HCEC 1CT (cell line): ENCODE results near the gene IL10.
A peak's percentile ranks its signal among the peaks of the same experiment; 100 is the strongest.
"Not testable (repeated sequence)": the region's sequence is repeated elsewhere in the genome, so short reads cannot be mapped to it uniquely, and the experiment has no call there.

ENCODE experiments used
- DNase-seq: peaks from one replicate; pipeline ENCODE4 v3.0.0-alpha.2; 2017

Gene IL10

DNA sequence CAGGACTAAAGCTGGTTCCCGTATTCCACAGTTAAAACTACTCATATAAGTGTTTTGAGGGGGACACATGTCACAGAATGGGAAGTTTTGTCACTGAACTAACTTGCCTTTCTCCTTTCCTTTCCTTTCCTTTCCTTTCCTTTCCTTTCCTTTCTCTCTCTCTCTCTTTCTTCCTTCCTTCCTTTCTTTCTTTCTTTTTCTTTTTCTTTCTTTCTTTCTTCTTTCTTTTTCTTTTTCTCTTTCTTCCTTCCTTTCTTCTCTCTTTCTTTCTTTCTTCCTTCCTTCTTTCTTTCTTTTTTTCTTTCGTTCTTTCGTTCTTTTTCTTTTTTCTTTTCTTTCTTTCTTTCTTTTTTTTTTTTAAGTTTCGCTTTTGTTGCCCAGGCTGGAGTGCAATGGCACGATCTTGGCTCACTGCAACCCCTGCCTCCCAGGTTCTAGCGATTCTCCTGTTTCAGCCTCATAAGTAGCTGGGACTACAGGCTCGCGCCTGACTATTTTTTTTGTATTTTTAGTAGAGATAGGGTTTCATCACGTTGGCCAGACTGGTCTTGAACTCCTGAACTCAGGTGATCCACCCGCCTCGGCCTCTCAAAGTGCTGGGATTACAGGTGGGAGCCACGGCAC, 9.4 kb downstream of the IL10 start:
- not testable (repeated sequence) for DNase-seq

DNA sequence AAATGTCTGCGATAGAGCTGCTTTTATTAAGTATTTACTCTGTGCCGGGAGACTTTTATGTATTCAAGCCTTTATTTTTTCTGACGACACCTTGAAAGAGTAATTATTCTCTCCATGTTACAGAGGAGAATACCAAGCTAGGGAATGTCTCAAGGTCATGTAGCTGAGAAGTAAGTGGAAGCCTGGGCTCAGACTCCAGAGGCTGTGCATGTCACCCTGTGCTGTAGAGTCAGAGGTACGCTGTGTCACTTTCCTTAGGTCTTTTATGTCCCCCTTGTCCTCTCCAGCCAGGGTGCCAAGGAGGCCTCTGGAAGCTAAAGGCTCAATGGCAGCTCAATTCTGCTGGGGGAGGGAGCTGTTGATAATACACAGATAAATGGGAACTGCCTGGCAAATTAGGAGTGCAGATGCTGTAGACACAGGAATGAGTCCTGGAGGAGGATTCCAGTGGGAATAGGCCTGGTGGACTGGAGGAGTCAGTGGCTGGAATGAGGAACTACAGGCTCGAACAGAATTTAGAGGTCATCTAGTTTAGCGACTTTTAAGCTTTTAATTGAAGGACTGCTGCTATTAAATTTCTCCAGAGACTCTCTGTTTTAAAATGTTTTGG, 11.0 kb downstream of the IL10 start:
- no peak for DNase-seq

DNA sequence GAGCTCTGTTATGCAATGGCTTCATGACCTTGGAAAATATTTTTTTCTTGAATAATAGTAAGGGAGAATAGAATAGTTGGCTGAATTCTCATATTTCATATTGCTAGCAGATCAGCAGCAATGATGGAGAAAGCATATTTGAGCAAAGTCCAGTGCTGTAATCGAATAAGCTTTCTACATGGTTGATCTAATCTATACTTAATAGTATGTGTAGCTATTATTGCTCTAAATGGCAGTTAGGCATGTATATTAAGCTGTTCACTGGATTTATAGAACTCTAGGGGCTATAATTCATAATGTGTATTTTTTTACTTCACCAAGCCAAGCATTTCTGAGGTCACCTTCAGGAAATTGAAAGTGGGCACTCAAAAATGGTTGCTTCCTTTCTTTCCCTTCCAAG, 11.7 kb downstream of the IL10 start:
- DNase-seq, result no peak

DNA sequence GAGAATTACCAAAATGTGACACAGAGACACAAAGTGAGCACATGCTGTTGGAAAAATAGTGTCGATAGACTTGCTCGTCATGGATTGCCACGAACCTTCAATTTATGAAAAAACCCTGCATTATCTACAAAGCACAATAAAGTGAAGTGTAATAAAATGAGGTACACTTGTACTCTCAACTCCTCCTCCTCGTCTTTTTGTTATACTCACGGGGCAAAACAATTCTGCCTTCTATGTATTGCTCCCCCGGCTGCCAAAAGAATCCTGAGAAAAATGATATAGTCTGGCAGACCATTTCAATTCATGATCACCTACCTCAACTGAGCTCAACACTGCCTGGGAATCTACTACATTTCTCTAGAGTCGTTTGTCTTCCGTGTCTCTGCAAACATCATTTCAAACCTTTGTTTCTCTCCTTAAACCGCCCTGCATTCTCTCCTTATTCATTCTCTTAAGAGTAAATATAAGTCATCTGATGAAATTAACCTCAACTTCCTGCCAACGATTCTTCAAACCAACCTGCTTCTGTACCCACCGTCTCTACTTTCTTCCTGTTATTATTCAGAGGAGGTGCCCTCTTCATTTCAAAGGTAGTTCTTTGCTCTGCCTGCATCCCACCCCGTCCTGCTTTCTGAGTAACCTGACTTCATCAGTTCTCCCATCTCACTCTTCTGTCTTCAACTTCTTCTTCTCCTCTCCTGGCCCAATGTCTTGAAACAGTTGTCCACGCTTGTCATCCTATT, 14.6 kb downstream of the IL10 start:
- no peak for DNase-seq

DNA sequence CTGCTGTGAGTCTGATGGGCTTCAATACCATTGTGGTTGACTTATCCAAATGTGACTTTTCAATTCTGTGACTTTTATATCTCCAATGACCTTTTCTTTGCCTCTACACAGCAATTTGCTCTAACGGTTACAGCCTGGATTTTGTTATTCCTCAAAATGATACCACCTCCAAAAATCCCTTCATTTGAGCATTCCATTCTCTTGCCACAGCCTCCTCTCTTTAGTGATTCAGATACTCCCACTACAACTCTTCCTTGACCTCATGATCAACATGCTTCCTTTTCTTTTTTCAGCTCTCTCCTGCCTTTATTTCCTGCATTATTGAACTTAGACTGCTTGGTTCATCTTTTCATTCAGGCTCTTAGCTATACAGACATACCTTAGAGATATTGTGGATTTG, 18.3 kb downstream of the IL10 start:
- DNase-seq, result peak; percentile 38

DNA sequence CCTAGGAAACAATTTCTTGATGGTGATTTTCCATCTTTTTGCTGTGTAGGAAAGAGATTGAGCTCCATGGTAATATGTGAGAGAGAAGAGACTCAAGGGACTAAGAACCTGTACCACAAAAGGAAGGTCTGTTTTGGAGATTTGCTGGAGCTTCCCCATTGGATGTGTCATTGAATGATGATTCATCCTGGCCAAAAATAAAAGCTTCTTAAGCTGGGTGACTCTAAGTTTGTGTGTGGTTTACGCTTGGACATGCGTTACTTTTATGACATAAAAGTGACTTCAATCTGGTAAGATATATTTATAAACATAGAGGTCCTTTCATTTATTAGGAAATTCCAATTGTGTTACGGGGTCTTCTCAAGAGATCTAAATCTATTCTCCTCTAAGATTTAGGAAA, 19.2 kb downstream of the IL10 start:
- DNase-seq, result peak; percentile 57

DNA sequence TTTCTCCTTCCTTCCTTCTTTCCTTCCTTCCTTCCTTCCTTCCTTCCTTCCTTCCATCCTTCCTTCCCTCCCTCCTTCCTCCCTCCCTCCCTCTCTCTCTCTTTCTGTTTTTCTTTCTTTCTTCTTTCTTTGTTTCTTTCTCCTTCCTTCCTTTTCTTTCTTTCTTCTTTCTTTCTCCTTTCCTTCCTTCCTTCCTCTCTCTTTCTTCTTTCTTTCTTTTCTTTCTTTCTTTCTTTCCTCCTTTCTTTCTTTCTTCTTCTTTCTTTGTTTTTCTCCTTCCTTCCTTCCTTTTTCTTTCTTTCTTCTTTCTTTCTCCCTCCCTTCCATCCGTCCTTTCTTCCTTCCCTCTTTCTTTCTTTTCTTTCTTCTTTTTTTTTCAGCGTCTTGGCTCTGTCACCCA, 19.8 kb downstream of the IL10 start:
- DNase-seq, result no peak

DNA sequence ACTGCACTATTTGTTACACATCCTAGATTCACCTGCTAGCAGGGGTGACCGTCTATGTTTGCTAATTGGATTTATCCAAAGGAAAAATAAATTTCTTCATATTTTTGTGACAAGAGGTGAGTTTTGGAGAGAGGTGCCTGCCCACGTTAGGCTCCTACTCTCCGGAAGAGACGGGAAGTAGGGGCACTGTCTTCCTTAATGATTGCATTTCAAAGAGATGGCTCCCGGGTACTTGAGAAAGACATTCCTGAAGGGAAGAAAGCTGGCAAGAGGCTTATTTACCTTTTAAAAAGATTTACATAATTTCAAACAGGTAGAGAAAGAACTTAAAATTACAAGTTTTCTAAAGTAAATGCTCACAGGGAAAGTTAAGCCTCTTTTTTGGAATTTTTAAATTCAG, 20.4 kb downstream of the IL10 start:
- DNase-seq, result no peak

DNA sequence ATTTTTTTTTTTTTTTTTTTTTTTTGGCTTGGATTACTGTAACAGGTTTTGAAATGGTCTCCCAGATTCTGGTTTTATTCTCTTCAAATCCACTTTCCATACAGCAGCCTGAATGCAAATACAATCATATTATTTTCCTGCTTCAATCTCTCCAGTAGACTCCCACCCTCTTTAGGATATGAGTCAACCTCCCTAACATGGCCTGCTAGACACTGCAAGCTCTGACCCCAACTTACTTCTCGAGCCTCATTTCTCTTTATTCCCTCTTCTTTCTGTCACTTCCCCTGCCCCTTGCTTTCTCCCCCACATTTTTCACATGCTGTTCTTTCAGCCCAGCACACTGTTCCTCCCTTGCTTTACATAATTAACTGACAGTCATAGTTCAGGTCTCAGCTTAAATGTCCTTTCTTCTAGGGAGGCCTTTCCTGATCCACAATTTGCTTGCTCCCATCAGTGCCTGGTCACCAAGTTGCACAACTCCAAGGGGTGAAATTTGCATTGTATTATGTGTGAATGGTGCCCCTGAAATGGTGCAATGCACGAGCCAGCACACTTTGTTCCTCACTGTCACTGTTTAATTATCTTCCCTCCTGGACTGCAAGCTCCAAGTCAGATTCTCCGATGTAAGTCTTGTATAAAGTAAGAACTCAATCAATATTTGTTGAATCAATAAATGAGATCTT, 23.8 kb downstream of the IL10 start:
- DNase-seq, result no peak

DNA sequence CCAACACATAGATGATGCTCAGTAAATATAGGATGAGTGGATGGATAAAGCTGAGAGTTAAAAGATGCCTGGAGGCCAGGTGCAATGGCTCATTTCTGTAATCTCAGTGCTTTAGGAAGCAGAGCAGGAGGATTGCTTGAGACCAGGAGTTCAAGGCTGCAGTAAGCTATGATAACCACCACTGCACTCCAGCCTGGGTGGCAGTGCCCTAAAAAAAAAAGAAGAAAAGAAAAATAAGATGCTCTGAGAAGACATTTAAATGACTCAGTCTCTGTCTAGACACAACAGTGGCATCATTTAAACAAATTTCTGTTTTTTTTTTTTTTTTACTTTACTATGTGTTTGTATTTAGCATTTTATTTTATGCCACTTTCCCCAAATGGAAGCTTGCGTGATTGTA, 27.0 kb downstream of the IL10 start:
- no peak for DNase-seq

DNA sequence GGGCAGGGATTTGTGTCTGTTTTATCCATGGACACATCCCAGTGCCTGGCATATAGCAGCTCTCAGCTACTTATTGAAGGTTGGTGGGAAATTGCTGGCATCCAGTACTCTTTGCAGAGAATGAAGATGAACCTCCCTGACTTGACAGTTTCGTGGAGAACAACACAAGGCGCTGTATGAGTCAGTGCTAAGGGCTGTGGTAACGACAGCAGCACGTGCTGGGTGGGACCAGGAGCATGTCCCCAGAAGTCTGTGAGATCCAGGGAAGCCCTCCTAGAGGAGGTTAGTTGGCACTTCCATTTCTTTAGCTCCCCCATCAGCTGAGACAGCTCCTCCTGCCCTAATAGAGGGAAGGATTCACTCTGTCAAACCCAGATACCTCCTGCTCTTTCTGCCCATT, 27.6 kb downstream of the IL10 start:
- DNase-seq, result no peak

DNA sequence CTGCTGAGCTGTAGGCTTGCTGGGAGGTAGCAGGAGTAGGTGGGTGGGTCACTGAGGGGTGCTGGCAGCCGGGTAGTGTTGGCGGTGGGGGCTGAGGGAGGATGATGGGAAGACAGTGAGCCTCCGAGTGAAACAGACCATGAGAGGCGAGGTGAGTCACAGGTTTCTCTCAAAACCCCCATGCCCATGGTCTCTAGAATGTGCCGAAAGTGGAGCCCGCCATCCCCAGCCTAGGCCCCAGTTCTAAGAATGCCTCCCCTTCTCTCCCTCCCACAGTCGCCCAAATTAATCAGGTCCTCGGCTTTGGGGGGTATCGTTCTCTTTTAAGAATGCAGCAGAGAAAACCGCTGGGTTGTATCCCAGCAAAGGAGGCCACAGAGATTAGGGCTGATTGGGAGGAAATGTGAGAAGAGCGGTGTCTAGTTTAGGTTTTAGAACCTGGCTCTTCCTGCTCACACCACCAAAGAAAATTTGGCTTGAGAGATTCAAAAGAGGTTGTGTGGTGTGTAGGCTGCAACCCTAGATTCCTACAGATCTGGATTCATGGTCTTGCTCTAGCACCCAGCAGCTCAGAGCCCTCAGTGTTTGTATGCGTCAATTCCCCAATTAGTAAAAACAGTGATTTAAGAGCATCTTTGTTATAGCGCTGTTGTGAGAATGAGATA, 29.4 kb downstream of the IL10 start:
- no peak for DNase-seq

DNA sequence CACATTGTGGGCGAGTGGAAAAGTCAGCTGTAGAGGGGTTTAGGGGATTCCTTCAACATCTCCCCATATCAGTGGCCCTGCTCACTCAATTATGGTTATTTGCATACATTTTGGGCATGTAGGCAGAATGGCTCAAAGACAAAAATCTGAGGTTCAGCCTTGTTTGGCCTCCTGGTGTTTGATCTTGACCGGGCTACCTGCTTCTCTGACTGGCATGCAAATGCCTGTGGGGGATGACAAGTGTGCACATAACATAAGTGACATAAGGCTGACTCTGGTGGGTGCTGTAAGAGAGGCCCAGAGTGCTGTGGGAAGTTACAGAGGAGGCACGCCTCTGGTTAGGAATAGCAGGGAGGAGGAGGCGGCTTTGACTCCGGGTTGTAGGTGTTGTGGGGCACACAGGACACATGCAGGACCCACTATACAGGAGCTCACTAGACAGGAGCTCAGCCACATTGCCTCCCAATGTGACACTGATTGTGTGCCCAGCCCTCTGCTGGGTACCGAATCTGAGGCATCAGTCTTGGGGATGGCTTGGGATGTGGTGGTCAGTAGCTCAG, 31.1 kb downstream of the IL10 start:
- DNase-seq, result no peak

DNA sequence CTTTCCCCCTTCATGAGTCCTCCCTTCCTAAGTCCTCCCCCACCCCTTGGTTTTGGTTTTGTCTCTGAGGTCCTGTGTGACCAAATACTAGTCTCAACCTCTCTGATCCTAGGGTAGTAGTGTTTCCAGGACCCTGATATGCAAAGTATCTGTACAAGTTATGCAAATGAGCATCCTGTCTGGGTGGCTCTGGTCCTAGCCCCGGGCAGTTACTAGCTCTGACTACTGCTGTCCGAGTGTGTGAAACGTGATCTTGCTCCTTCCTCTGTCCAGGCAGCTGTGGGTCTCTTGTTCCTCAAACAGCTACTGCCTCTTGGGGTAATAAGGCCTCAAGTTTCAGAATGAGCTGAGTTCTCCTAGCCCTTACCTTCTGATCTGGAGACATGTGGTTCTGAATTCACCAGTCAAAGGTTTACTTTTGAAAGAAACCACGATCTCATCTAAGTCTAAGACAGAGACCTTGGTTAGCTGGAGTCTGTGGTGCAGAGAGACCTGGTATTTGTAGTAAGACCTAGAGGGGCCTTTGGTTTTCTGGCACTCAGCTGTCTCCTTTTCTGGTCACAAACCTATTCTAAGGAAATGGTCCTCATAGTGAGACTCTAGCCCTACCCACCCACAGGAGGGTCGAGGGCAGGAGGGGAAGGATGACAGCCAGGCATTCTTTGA, 32.8 kb downstream of the IL10 start:
- no peak for DNase-seq

DNA sequence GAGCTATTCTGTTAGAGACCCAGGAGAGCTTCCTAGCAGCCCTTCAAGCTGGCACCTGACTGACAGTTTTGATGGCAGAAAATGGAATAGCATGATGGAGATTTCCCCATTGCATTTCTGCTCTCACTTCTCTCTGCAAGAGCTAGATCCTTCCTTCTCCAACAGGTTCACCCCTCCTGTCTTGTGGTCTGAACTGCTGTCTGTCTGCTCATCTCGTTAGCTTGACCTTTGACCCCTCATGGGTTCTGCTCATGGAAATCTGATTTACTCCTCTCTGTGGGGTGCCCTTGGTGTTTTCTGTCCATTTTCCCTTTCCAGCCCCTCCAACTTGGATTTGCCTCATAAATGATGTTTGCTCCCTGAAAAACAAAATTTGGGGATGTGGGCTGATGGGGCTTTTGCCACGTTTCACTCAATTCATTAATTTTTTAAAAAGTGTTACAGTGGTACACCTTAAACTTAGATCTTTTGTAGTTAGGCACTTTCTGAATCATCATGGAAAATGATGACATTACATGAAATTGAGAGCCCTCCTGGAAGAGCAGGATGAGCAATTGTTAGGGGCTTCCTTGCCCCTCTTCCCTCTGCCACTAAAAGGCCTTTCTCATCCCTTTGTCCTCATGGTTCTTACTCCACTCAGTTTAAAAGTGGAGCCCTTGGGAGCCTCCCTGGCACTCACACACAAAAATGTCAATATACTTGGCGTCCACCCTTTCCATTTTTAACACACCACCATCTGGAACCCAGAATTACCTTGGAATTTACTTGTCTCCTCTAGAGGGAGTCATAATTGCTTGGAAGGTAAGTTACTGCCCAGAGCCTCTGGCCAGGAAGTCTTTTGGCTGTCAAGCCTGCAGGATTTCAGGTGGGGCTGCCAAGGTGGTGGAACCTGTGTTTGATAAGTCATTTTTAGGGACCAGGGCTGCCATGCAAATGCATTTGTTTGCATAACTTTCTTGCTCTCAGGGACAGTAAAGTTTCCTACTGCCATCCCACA, 33.6 kb downstream of the IL10 start:
- peak; percentile 48 for DNase-seq

DNA sequence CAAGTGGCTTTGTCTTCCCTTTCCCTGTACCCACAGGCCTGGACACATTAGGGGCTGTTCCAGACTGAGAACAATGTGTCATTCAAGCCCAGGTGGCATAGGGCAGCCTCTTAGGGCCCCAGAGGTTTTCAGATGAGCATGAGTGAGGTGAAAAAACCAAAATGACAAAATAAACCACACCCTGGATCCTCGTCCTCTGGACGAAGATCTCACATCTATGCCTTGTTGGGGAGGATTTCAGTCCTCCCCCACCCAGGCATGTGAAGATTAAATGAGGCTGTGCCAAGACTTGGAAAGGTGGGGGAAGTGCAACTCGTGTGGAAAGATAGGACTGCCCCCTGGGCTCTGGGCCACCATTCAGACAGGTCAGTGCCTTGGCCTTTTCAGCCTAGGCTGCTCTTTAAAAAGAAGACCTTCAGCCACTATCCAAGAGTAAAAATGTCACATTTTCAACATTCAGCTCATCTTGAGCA, 34.5 kb downstream of the IL10 start:
- DNase-seq, result no peak

DNA sequence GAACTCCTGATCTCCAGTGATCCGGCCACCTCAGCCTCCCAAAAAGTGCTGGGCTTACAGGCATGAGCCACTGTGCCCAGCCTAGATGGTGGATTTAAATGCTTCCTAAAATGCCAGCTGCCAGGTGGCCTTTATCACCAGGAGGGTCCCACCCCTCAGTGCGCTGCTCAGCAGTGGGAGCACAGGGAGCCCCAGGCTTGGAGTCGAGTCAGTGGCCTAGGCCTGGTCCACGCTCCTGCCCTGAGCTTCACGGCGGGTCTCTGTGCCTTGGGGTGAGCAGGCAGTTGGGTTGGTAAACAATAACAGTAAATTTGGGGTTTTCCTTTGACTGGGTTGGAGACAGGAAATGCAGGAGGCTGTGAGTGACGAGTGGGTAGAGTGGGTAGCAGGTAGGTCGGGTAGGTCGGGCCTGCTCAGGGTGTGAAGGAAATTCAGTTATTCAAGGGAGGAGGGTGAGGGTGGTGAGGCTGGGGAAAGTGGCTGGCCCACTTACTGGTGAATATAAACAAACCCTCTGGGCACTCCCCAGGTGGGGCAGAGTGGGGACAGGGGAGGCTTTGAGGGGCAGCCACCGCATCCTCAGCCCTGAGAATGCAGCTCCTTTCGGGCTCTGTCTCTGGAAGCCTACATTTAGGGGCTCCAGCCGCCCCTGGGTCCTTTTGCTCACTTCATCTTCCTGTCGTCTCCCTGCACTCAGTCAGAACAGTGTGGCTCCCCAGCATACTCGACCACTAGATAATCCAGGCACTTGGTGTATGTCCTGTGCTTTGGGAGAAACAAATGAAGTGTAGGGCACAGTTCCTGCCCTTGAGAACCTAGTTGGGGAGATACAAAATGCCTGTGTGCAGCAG, 35.2 kb downstream of the IL10 start:
- no peak for DNase-seq

DNA sequence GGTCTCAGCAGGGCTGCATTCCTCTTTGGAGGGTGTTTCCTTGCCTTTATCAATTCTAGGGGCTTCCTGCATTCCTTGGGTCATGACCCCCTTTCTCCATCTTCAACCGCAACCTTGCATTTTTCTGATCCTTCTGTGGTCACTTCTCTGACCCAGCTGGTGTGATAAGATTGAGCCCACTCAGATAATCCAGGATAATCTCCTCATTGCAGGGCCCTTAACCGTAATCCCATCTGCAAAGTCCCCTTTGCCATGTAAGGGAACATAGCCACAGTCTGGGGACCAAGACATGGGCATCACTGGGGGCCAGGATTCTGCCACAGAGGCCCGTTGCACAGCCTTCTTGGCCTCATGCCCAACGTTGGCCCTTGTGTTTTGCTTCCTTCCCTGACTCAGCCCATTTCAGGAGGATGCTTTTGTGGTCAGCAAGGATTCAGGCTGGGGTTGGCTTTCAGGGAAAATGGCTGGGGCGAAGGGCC, 36.7 kb downstream of the IL10 start:
- DNase-seq, result no peak

DNA sequence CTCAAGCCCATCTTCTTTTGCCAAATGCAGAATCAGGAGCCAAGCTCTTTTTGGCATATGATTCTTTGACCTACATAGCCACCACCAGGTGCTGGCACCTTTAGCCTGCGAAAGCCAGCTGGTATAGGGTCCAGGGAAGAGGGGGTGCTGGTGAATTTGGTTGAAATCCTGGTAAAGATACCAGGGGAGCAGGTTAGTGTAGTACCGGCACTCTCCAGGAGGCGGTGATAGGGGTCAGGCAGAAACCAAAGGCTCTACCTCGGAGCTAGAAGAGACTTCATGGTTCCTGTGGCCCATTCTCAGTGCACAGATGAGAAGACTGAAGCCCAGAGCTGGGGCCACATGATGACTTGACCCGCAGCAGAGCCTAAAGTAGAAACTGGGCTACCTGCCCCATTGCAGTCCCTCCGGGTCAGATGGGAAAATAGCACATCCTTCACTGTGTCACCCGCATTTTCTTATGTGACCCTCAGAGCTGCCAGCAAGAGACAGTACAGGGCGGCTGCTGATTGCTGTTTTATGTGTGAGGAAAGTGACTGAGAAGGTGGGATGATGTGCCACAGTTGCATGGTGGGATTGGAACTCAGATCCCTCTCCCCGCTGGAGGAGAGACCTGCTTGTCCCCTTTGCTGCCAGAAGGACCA, 37.7 kb downstream of the IL10 start:
- DNase-seq, result peak; percentile 32
